GM12878 (cell line): ENCODE results near the gene ATG101.

Experiments used
- CHD4 ChIP-seq: fragments of 200-600 bp; sonication (generic); IDR thresholded peaks from 2 replicates; pipeline ENCODE4 v1.6.1; 2016; ENCODE audit warnings: mild to moderate bottlenecking
- DPF2 ChIP-seq: fragments of 450-650 bp; IDR thresholded peaks from 2 replicates; pipeline ENCODE4 v1.6.1; 2017; ENCODE audit warnings: mild to moderate bottlenecking
- EGR1 ChIP-seq, 2 experiments: IDR thresholded peaks; 1 replicate in 1 of 2; 2 replicates in 1 of 2; pipeline ENCODE4 v1.6.1; 2011 to 2012; ENCODE audit warnings: low read depth in 2 of 2, low read length in 2 of 2, borderline replicate concordance in 1 of 2, mild to moderate bottlenecking in 1 of 2, moderate library complexity in 1 of 2
- KDM1A ChIP-seq: fragments of 200-600 bp; sonication (generic); IDR thresholded peaks from 2 replicates; pipeline ENCODE4 v1.6.1; 2016; ENCODE audit warnings: borderline replicate concordance
- NBN ChIP-seq: fragments of 450-650 bp; IDR thresholded peaks from 2 replicates; pipeline ENCODE4 v1.6.1; 2016
- SP1 ChIP-seq: IDR thresholded peaks from one replicate; pipeline ENCODE4 v1.6.1; 2011; ENCODE audit warnings: low read depth, low read length
- SUZ12 ChIP-seq: fragments of 200-600 bp; sonication (generic); IDR thresholded peaks from one replicate; pipeline ENCODE4 v1.6.1; 2018; ENCODE audit warnings: antibody characterized with exemption, mild to moderate bottlenecking; ENCODE audit not compliant: unreplicated experiment
- TAF1 ChIP-seq: IDR thresholded peaks from 2 replicates; pipeline ENCODE4 v1.6.1; 2011; ENCODE audit warnings: mild to moderate bottlenecking, low read depth, low read length, borderline replicate concordance
- TF ChIP-seq, protein P1 (sequence below): IDR thresholded peaks from 2 replicates; pipeline ENCODE4 v1.6.1; 2011; ENCODE audit warnings: low read depth, mild to moderate bottlenecking, low read length, moderate library complexity, borderline replicate concordance; ENCODE audit errors: extremely low read depth
- TF ChIP-seq, protein P2 (sequence below): IDR thresholded peaks from 2 replicates; pipeline ENCODE4 v1.6.1; 2012; ENCODE audit warnings: low read depth, low read length, improper control_type of control experiment
- TF ChIP-seq, protein P3 (sequence below), 3 experiments: IDR thresholded peaks in 2 of 3; conservative IDR thresholded peaks in 1 of 3; 2 replicates each; pipeline ENCODE4 v1.5.1; 2011; ENCODE audit warnings: low read depth in 3 of 3, low read length in 3 of 3, mild to moderate bottlenecking in 3 of 3, control low read depth in 2 of 3, moderate library complexity in 2 of 3, inconsistent platforms in 1 of 3, mixed read lengths in 1 of 3; ENCODE audit not compliant: control insufficient read depth in 2 of 3, insufficient read depth in 1 of 3; ENCODE audit errors: extremely low read depth in 1 of 3
- TF ChIP-seq, protein P4 (sequence below): fragments of 450-650 bp; IDR thresholded peaks from 2 replicates; pipeline ENCODE4 v1.6.1; 2018; ENCODE audit warnings: mild to moderate bottlenecking, low read depth, moderate library complexity; ENCODE audit not compliant: partially characterized antibody
- TF ChIP-seq, protein P5 (sequence below): IDR thresholded peaks from 2 replicates; pipeline ENCODE4 v1.6.1; 2011; ENCODE audit warnings: borderline replicate concordance, low read depth, mild to moderate bottlenecking, moderate library complexity, low read length; ENCODE audit not compliant: insufficient read depth, poor library complexity, severe bottlenecking

DNA sequence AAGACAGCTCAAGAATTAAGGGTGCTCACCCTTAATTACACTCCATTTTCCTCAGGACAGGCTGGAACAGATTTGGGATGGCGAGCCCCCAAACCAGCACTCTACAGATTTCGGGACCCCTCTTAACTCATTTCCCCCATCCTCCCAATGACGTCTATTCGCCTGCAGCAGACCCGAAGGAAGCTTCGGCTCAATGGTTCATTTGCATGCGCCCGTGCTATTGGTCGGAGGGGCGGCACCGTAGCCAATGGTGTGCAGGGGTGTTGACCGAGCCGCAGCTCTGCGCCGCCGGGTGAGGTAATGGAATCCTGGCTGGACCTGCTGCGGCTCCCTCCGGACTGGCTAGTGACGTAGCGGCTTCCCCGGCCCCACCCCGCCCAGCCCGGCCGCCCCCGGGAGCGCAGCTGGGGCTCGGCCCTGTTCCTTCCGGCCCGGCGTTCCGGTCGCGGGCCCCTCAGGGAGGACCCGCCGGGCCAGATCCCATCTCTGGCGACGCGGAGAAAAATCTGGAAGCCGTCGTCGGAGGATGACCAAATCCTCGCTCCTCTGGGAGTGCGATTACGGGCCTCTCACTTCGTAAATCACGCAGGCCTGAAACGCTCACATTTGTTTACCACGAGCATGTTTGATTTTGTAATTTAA, 36.9 kb upstream of the ATG101 start:
- TF ChIP-seq EGR1 (IDR thresholded peaks at IDR 0.05; ENCODE audit: borderline replicate concordance in 1 of 2, low read depth in 2 of 2, low read length in 2 of 2) (peak in 1 of 2 experiments; percentile 83; a peak in 2 of 3 replicates), NBN (no peak), SUZ12 (no peak), CHD4 (no peak), SP1 (peak; percentile 67), KDM1A (no peak), TAF1 (no peak), DPF2 (no peak; the same call in 1 of the 2 replicates)
- TF ChIP-seq, protein P1, sequence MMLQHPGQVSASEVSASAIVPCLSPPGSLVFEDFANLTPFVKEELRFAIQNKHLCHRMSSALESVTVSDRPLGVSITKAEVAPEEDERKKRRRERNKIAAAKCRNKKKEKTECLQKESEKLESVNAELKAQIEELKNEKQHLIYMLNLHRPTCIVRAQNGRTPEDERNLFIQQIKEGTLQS, result no peak
- TF ChIP-seq, protein P2, sequence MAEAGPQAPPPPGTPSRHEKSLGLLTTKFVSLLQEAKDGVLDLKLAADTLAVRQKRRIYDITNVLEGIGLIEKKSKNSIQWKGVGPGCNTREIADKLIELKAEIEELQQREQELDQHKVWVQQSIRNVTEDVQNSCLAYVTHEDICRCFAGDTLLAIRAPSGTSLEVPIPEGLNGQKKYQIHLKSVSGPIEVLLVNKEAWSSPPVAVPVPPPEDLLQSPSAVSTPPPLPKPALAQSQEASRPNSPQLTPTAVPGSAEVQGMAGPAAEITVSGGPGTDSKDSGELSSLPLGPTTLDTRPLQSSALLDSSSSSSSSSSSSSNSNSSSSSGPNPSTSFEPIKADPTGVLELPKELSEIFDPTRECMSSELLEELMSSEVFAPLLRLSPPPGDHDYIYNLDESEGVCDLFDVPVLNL, result no peak
- TF ChIP-seq, protein P3, sequence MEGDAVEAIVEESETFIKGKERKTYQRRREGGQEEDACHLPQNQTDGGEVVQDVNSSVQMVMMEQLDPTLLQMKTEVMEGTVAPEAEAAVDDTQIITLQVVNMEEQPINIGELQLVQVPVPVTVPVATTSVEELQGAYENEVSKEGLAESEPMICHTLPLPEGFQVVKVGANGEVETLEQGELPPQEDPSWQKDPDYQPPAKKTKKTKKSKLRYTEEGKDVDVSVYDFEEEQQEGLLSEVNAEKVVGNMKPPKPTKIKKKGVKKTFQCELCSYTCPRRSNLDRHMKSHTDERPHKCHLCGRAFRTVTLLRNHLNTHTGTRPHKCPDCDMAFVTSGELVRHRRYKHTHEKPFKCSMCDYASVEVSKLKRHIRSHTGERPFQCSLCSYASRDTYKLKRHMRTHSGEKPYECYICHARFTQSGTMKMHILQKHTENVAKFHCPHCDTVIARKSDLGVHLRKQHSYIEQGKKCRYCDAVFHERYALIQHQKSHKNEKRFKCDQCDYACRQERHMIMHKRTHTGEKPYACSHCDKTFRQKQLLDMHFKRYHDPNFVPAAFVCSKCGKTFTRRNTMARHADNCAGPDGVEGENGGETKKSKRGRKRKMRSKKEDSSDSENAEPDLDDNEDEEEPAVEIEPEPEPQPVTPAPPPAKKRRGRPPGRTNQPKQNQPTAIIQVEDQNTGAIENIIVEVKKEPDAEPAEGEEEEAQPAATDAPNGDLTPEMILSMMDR (IDR thresholded peaks at IDR 0.05 in 2 of 3, conservative IDR thresholded peaks at IDR 0.05 in 1 of 3; ENCODE audit: control insufficient read depth in 2 of 3, extremely low read depth in 1 of 3, insufficient read depth in 1 of 3, low read depth in 3 of 3, low read length in 3 of 3), result no peak
- TF ChIP-seq, protein P4, sequence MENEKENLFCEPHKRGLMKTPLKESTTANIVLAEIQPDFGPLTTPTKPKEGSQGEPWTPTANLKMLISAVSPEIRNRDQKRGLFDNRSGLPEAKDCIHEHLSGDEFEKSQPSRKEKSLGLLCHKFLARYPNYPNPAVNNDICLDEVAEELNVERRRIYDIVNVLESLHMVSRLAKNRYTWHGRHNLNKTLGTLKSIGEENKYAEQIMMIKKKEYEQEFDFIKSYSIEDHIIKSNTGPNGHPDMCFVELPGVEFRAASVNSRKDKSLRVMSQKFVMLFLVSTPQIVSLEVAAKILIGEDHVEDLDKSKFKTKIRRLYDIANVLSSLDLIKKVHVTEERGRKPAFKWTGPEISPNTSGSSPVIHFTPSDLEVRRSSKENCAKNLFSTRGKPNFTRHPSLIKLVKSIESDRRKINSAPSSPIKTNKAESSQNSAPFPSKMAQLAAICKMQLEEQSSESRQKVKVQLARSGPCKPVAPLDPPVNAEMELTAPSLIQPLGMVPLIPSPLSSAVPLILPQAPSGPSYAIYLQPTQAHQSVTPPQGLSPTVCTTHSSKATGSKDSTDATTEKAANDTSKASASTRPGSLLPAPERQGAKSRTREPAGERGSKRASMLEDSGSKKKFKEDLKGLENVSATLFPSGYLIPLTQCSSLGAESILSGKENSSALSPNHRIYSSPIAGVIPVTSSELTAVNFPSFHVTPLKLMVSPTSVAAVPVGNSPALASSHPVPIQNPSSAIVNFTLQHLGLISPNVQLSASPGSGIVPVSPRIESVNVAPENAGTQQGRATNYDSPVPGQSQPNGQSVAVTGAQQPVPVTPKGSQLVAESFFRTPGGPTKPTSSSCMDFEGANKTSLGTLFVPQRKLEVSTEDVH, result no peak
- TF ChIP-seq, protein P5, sequence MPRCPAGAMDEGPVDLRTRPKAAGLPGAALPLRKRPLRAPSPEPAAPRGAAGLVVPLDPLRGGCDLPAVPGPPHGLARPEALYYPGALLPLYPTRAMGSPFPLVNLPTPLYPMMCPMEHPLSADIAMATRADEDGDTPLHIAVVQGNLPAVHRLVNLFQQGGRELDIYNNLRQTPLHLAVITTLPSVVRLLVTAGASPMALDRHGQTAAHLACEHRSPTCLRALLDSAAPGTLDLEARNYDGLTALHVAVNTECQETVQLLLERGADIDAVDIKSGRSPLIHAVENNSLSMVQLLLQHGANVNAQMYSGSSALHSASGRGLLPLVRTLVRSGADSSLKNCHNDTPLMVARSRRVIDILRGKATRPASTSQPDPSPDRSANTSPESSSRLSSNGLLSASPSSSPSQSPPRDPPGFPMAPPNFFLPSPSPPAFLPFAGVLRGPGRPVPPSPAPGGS, result no peak
